ENCODE results near the gene CNKSR3.

Gene CNKSR3

GRCh38 chr6:154463573-154464419 lies 46.7 kb downstream of the CNKSR3 start:
- DNase-seq (ENCODE audit: low read depth, low spot score) = no peak
- no peak overlapping the region for H3K4me3 ChIP-seq (ENCODE audit: low read length)

- H3K4me3 ChIP-seq (ENCODE audit: low read length) = no peak overlapping the region
- DNase-seq (ENCODE audit: low read depth, low spot score) = no peak
Measured at GRCh38 chr6:154462425-154462824, 48.1 kb downstream of the CNKSR3 start.

GRCh38 chr6:154461348-154461747 lies 49.1 kb downstream of the CNKSR3 start:
- no peak for DNase-seq (ENCODE audit: low read depth, low spot score)
- no peak overlapping the region for H3K4me3 ChIP-seq (ENCODE audit: low read length)

- no peak for DNase-seq (ENCODE audit: low read depth, low spot score)
- no peak overlapping the region for H3K4me3 ChIP-seq (ENCODE audit: low read length)
Measured at GRCh38 chr6:154460306-154461071, 50.0 kb downstream of the CNKSR3 start.

- no peak for DNase-seq (ENCODE audit: low read depth, low spot score)
- no peak overlapping the region for H3K4me3 ChIP-seq (ENCODE audit: low read length)
Measured at GRCh38 chr6:154459513-154459912, 51.0 kb downstream of the CNKSR3 start.

GRCh38 chr6:154458565-154459470 lies 51.7 kb downstream of the CNKSR3 start:
- no peak for DNase-seq (ENCODE audit: low read depth, low spot score)

GRCh38 chr6:154457881-154458284 lies 52.6 kb downstream of the CNKSR3 start:
- no peak for DNase-seq (ENCODE audit: low read depth, low spot score)
- no peak overlapping the region for H3K4me3 ChIP-seq (ENCODE audit: low read length)

More at GRCh38 chr6:154458565-154459470, 51.7 kb downstream of the CNKSR3 start:
- H3K4me3 ChIP-seq (ENCODE audit: low read length) = no peak overlapping the region

- DNase-seq (ENCODE audit: low read depth, low spot score) = no peak
- H3K4me3 ChIP-seq (ENCODE audit: low read length) = no peak overlapping the region
Measured at GRCh38 chr6:154457046-154457713, 53.3 kb downstream of the CNKSR3 start.

GRCh38 chr6:154453329-154453728 lies 57.2 kb downstream of the CNKSR3 start:
- H3K4me3 ChIP-seq (ENCODE audit: low read length) = no peak overlapping the region
- DNase-seq (ENCODE audit: low read depth, low spot score) = no peak

- no peak for DNase-seq (ENCODE audit: low read depth, low spot score)
- no peak overlapping the region for H3K4me3 ChIP-seq (ENCODE audit: low read length)
Measured at GRCh38 chr6:154450498-154450897, 60.0 kb downstream of the CNKSR3 start.

GRCh38 chr6:154448448-154449096 lies 61.9 kb downstream of the CNKSR3 start:
- DNase-seq (ENCODE audit: low read depth, low spot score) = no peak
- no peak overlapping the region for H3K4me3 ChIP-seq (ENCODE audit: low read length)

GRCh38 chr6:154447954-154448353 lies 62.5 kb downstream of the CNKSR3 start:
- DNase-seq (ENCODE audit: low read depth, low spot score) = no peak
- no peak overlapping the region for H3K4me3 ChIP-seq (ENCODE audit: low read length)

GRCh38 chr6:154446984-154447383 lies 63.5 kb downstream of the CNKSR3 start:
- DNase-seq (ENCODE audit: low read depth, low spot score) = no peak
- H3K4me3 ChIP-seq (ENCODE audit: low read length) = no peak overlapping the region

GRCh38 chr6:154445417-154445816 lies 65.1 kb downstream of the CNKSR3 start:
- H3K4me3 ChIP-seq (ENCODE audit: low read length) = no peak overlapping the region
- DNase-seq (ENCODE audit: low read depth, low spot score) = no peak

- no peak for DNase-seq (ENCODE audit: low read depth, low spot score)
- H3K4me3 ChIP-seq (ENCODE audit: low read length) = no peak overlapping the region
Measured at GRCh38 chr6:154441995-154442310, 68.5 kb downstream of the CNKSR3 start.

GRCh38 chr6:154440422-154441043 lies 70.0 kb downstream of the CNKSR3 start:
- no peak overlapping the region for H3K4me3 ChIP-seq (ENCODE audit: low read length)
- no peak for DNase-seq (ENCODE audit: low read depth, low spot score)

GRCh38 chr6:154440022-154440421 lies 70.5 kb downstream of the CNKSR3 start:
- DNase-seq (ENCODE audit: low read depth, low spot score) = no peak
- no peak overlapping the region for H3K4me3 ChIP-seq (ENCODE audit: low read length)

GRCh38 chr6:154438882-154439415 lies 71.5 kb downstream of the CNKSR3 start:
- DNase-seq (ENCODE audit: low read depth, low spot score) = no peak
- no peak overlapping the region for H3K4me3 ChIP-seq (ENCODE audit: low read length)
